ENCODE data around the gene OSBPL6.
"Not testable (repeated sequence)": the region's sequence is repeated elsewhere in the genome, so short reads cannot be mapped to it uniquely, and the experiment has no call there.

Gene OSBPL6

GRCh38 chr2:178304333-178304732, 110.0 kb downstream of the OSBPL6 start:
- DNase-seq (ENCODE audit: low spot score), result no peak

- peak; percentile 17 for DNase-seq (ENCODE audit: low spot score)
Observed at GRCh38 chr2:178306352-178307073, 112.2 kb downstream of the OSBPL6 start.

- no peak for DNase-seq (ENCODE audit: low spot score)
Observed at GRCh38 chr2:178307650-178308049, 113.3 kb downstream of the OSBPL6 start.

GRCh38 chr2:178309541-178309940, 115.2 kb downstream of the OSBPL6 start:
- DNase-seq (ENCODE audit: low spot score), result no peak

- DNase-seq (ENCODE audit: low spot score), result no peak
Observed at GRCh38 chr2:178315078-178315477, 120.8 kb downstream of the OSBPL6 start.

- no peak for DNase-seq (ENCODE audit: low spot score)
Observed at GRCh38 chr2:178315488-178315948, 121.2 kb downstream of the OSBPL6 start.

GRCh38 chr2:178317811-178318210, 123.5 kb downstream of the OSBPL6 start:
- DNase-seq (ENCODE audit: low spot score), result no peak

- DNase-seq (ENCODE audit: low spot score), result no peak
Observed at GRCh38 chr2:178320011-178320585, 125.8 kb downstream of the OSBPL6 start.

GRCh38 chr2:178322068-178322467, 127.8 kb downstream of the OSBPL6 start:
- no peak for DNase-seq (ENCODE audit: low spot score)

GRCh38 chr2:178323331-178323730, 129.0 kb downstream of the OSBPL6 start:
- not testable (repeated sequence) for DNase-seq (ENCODE audit: low spot score)

- DNase-seq (ENCODE audit: low spot score), result no peak
Observed at GRCh38 chr2:178324077-178324476, 129.8 kb downstream of the OSBPL6 start.

- no peak for DNase-seq (ENCODE audit: low spot score)
Observed at GRCh38 chr2:178325268-178325667, 131.0 kb downstream of the OSBPL6 start.

- DNase-seq (ENCODE audit: low spot score), result no peak
Observed at GRCh38 chr2:178327516-178327915, 133.2 kb downstream of the OSBPL6 start.

GRCh38 chr2:178328037-178328436, 133.7 kb downstream of the OSBPL6 start:
- no peak for DNase-seq (ENCODE audit: low spot score)

- DNase-seq (ENCODE audit: low spot score), result no peak
Observed at GRCh38 chr2:178330175-178331017, 136.1 kb downstream of the OSBPL6 start.

GRCh38 chr2:178331474-178332432, 137.4 kb downstream of the OSBPL6 start:
- DNase-seq (ENCODE audit: low spot score), result no peak

- DNase-seq (ENCODE audit: low spot score), result no peak
Observed at GRCh38 chr2:178333851-178334250, 139.5 kb downstream of the OSBPL6 start.

GRCh38 chr2:178335230-178335629, 140.9 kb downstream of the OSBPL6 start:
- no peak for DNase-seq (ENCODE audit: low spot score)

- no peak for DNase-seq (ENCODE audit: low spot score)
Observed at GRCh38 chr2:178344121-178344520, 149.8 kb downstream of the OSBPL6 start.

GRCh38 chr2:178345951-178346350, 151.6 kb downstream of the OSBPL6 start:
- peak; percentile 37 for DNase-seq (ENCODE audit: low spot score)

GRCh38 chr2:178350051-178350450, 155.7 kb downstream of the OSBPL6 start:
- no peak for DNase-seq (ENCODE audit: low spot score)

- not testable (repeated sequence) for DNase-seq (ENCODE audit: low spot score)
Observed at GRCh38 chr2:178357704-178358103, 163.4 kb downstream of the OSBPL6 start.
